ENCODE results near the gene ABCG4.

ABCG4 gene

GRCh38 chr11:119204066-119204465 lies 55.2 kb downstream of the ABCG4 start:
- Mint-ChIP-seq H3K4me3 (no peak overlapping the region), H3K27me3 (no peaks in the 10 kb centered on the region), H3K27ac (no peak overlapping the region), H3K9me3 (no peaks in the 10 kb centered on the region), H3K4me1 (ENCODE audit: low read depth in 2 of 2) (peaks cover 14 to 20% of the 10 kb centered on the region in 2 donors), H3K36me3 (ENCODE audit: insufficient read depth) (peaks cover 14% of the 10 kb centered on the region)
- no peak for DNase-seq
- ATAC-seq (replicated peaks), result no peak

GRCh38 chr11:119205080-119205479 lies 56.2 kb downstream of the ABCG4 start:
- ATAC-seq (replicated peaks) (no peak), DNase-seq (no peak)
- peaks cover 14% of the 10 kb centered on the region for H3K36me3 Mint-ChIP-seq (ENCODE audit: insufficient read depth)
- peak overlapping the region; percentile 97 for H3K4me3 Mint-ChIP-seq
- H3K27me3 Mint-ChIP-seq, result no peaks in the 10 kb centered on the region
- H3K27ac Mint-ChIP-seq, result peak overlapping the region in 1 of 2 donors; percentile 69
- no peaks in the 10 kb centered on the region for H3K9me3 Mint-ChIP-seq
- H3K4me1 Mint-ChIP-seq (ENCODE audit: low read depth in 2 of 2), result peaks cover 16 to 26% of the 10 kb centered on the region in 2 donors

DNA sequence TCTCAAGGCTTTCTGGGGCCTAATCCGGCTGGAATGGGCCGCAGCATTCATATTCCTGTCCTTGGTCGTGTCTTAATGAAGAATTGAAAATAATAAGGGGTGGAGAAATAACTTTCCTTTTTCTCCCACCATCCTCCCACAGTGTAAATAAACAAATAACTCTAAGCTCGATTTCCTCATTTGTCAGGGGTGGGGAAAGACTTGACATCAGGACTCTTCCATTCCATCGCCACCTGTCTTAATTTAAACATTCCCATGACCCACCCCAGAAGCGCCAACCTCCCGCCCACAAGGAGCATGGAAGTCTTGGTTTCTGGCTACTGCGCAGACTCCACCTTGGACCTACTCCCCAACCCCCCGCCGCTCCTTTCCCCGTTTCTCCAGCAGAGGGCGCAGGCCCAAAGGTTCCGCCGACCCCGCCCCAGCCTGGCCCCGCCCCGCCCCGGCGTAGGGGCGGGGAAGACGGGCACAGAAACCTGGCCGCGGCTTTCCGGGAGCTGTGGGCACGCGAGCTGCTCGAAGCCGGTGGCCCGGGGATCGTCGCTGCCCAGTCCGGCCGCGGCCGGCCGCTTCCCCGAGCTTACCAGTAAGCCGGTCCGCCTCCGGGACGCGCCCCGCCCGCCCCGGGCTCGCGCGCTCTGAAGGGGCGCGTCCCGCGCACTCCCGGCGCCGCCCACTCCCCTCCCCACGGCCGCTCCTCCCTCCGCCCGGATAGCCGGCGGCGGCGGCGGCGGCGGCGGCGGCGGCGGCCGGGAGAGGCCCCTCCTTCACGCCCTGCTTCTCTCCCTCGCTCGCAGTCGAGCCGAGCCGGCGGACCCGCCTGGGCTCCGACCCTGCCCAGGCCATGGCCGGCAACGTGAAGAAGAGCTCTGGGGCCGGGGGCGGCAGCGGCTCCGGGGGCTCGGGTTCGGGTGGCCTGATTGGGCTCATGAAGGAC lies 57.0 kb downstream of the ABCG4 start, which contains the start of gene CBL:
TSS of gene CBL (plus strand) at position 766 of the 937 bp plus-strand sequence. CDS start at position 845, 79 bp downstream.
- ATAC-seq (replicated peaks) (peak; percentile 85), DNase-seq (peak; percentile 92 to 95 (median 93))
- Mint-ChIP-seq H3K4me3 (peak within 1 kb of the TSS; percentile 97), H3K9me3 (no peaks in the 10 kb centered on the region), H3K27ac (peak within 1 kb of the TSS; percentile 91 to 93), H3K27me3 (no peaks in the 10 kb centered on the region), H3K36me3 (ENCODE audit: insufficient read depth) (peaks cover 14% of the 10 kb centered on the region), H3K4me1 (ENCODE audit: low read depth in 2 of 2) (peaks cover 16 to 30% of the 10 kb centered on the region in 2 donors)

DNA sequence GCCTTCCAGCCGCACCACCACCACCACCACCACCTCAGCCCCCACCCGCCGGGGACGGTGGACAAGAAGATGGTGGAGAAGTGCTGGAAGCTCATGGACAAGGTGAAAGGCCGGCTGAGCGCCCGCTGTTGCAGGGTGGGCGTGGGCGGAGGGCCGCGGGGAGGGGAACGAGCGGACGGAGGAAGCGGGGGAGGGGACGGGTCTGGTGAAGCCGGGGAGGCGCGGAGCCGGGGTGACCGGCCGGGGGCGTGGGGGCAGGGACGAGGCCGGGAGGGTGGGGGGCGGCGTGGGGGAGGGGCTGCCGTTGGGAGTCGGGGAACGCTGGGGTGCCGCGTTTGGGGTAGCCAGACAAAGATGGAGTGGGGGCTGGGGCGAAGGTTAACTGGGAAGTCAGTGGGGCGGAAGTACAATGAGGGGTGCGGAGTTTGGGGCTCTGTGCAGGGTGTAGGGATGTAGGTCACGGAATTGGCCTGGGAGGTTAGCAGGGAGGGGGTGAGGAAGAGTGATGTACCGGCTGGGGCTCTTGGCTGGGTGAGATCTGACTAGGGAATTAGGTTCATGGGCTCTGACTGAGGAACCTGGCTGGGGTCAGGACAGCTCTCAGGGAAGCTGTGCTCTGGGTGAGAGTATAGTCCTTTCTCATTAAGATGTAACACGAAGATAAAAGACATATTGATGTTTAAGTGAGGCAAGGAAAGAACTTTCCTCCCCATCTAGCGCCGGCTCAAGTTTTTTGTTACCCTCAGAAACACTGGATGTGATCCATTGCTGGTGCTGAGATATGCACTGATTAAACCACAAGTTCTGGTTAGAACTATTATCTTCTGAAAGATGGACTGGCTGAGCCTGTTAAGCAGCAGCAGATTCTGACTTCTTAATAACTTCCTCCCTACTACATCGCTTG lies 57.9 kb downstream of the ABCG4 start:
- Mint-ChIP-seq H3K4me3 (peak overlapping the region; percentile 97), H3K36me3 (ENCODE audit: insufficient read depth) (peaks cover 14% of the 10 kb centered on the region), H3K27ac (peak overlapping the region; percentile 91 to 93), H3K27me3 (no peaks in the 10 kb centered on the region), H3K9me3 (no peaks in the 10 kb centered on the region), H3K4me1 (ENCODE audit: low read depth in 2 of 2) (peaks cover 16 to 31% of the 10 kb centered on the region in 2 donors)
- peak; percentile 46 for ATAC-seq (replicated peaks)
- peak; percentile 27 to 29 (median 27) for DNase-seq

- Mint-ChIP-seq H3K27me3 (no peaks in the 10 kb centered on the region), H3K27ac (peak overlapping the region; percentile 91 to 93), H3K4me3 (peak overlapping the region; percentile 97), H3K9me3 (no peaks in the 10 kb centered on the region), H3K36me3 (ENCODE audit: insufficient read depth) (peaks cover 14% of the 10 kb centered on the region), H3K4me1 (ENCODE audit: low read depth in 2 of 2) (peaks cover 16 to 31% of the 10 kb centered on the region in 2 donors)
- DNase-seq (no peak), ATAC-seq (replicated peaks) (no peak)
These were observed 58.6 kb downstream of the ABCG4 start for GRCh38 chr11:119207415-119207960.

DNA sequence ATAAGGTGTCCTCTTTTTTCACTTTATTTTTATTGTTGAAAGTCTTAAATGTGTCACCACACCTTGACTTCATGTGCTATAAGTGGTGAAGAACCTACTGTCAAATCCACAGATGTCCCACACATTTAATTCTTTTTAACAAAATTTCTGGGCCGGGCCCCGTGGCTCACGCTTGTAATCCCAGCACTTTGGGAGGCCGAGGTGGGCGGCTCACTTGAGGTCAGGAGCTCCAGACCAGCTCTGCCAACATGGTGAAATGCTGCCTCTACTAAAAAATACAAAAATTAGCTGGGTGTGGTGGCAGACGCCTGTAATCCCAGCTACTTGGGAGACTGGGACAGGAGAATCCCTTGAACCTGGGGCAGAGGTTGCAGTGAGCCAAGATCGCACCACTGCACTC lies 60.3 kb downstream of the ABCG4 start:
- H3K9me3 Mint-ChIP-seq, result no peaks in the 10 kb centered on the region
- H3K36me3 Mint-ChIP-seq (ENCODE audit: insufficient read depth), result peaks cover 18% of the 10 kb centered on the region
- H3K4me3 Mint-ChIP-seq, result no peak overlapping the region
- H3K27me3 Mint-ChIP-seq, result no peaks in the 10 kb centered on the region
- peaks cover 20 to 37% of the 10 kb centered on the region in 2 donors for H3K4me1 Mint-ChIP-seq (ENCODE audit: low read depth in 2 of 2)
- no peak overlapping the region for H3K27ac Mint-ChIP-seq
- DNase-seq (no peak), ATAC-seq (replicated peaks) (no peak)

- no peaks in the 10 kb centered on the region for H3K9me3 Mint-ChIP-seq
- H3K27ac Mint-ChIP-seq, result no peak overlapping the region
- peaks cover 20 to 45% of the 10 kb centered on the region in 2 donors for H3K4me1 Mint-ChIP-seq (ENCODE audit: low read depth in 2 of 2)
- no peak overlapping the region for H3K4me3 Mint-ChIP-seq
- DNase-seq, result no peak
- ATAC-seq (replicated peaks), result no peak
- no peaks in the 10 kb centered on the region for H3K27me3 Mint-ChIP-seq
- peaks cover 15% of the 10 kb centered on the region for H3K36me3 Mint-ChIP-seq (ENCODE audit: insufficient read depth)
These were observed 61.2 kb downstream of the ABCG4 start for GRCh38 chr11:119210050-119210449.

Measured in effector memory CD8-positive, alpha-beta T cell (primary cell).